Caco-2 (cell line): ENCODE results near the gene CMSS1. TPM values are rescaled to one million over a fixed set of nuclear protein-coding genes. Genes with fewer than 3 reads are reported as not detected.

ENCODE experiments used
- BruUV-seq: library from RNA; stranded (reverse); fragments of 400-500 nt; replicated peaks from 2 replicates; lab custom pipeline; 2021; lab: Mats Ljungman, UMichigan
- CTCF ChIA-PET: fragments of 300-600 bp; sonication (Branson Sonifier 250); formaldehyde crosslinking; loops from one replicate; lab custom pipeline; 2022; ENCODE audit warnings: antibody characterized with exemption; lab: Charles Lee
- POLR2A ChIA-PET: fragments of 300-600 bp; sonication (Branson Sonifier 250); formaldehyde crosslinking; loops from one replicate; lab custom pipeline; 2022; ENCODE audit warnings: antibody characterized with exemption; lab: Charles Lee
- DNase-seq, 2 experiments: peaks; one replicate each; pipeline versions ENCODE4 v3.0.0 to v3.0.0-alpha.2; 2020 to 2022
- H3K27me3 ChIP-seq: replicated peaks from 2 replicates; pipeline ENCODE4 v1.6.0; 2011; ENCODE audit warnings: low read length; ENCODE audit not compliant: control insufficient read depth, insufficient read depth
- H3K36me3 ChIP-seq: 2 replicates; pipeline ENCODE4 v1.5.1; 2011; ENCODE audit warnings: low read length; ENCODE audit not compliant: control insufficient read depth, insufficient read depth
- H3K4me1 ChIP-seq: fragments of 250-450 bp; sonication (Bioruptor Pico); 2 replicates; pipeline ENCODE4 v1.5.1; 2020; ENCODE audit warnings: mild to moderate bottlenecking
- H3K4me3 ChIP-seq: 2 replicates; pipeline ENCODE4 v1.5.1; 2011; ENCODE audit warnings: low read depth, mild to moderate bottlenecking, control low read depth, low read length
- H3K9me3 ChIP-seq: fragments of 250-450 bp; sonication (Bioruptor Pico); 2 replicates; pipeline ENCODE4 v1.5.1; 2020; ENCODE audit warnings: mild to moderate bottlenecking, moderate library complexity
- H3K27ac Mint-ChIP-seq: one replicate; pipeline ENCODE4 v1.8.0; 2022; ENCODE audit warnings: mixed read lengths; ENCODE audit not compliant: unreplicated experiment
- H3K27me3 Mint-ChIP-seq: one replicate; pipeline ENCODE4 v1.8.0; 2022; ENCODE audit warnings: mixed read lengths; ENCODE audit not compliant: insufficient read depth, unreplicated experiment
- H3K36me3 Mint-ChIP-seq: one replicate; pipeline ENCODE4 v1.8.0; 2022; ENCODE audit warnings: mild to moderate bottlenecking, mixed read lengths; ENCODE audit not compliant: insufficient read depth, unreplicated experiment
- H3K4me1 Mint-ChIP-seq: one replicate; pipeline ENCODE4 v1.8.0; 2022; ENCODE audit warnings: low read depth, mixed read lengths; ENCODE audit not compliant: unreplicated experiment
- H3K4me3 Mint-ChIP-seq: one replicate; pipeline ENCODE4 v1.8.0; 2022; ENCODE audit warnings: mild to moderate bottlenecking, moderate library complexity, mixed read lengths; ENCODE audit not compliant: unreplicated experiment
- H3K9me3 Mint-ChIP-seq: one replicate; pipeline ENCODE4 v1.8.0; 2022; ENCODE audit warnings: mixed read lengths; ENCODE audit not compliant: unreplicated experiment
- CTCF ChIP-seq, 2 experiments: fragments of 200-600 bp in 1 of 2; IDR thresholded peaks; 1 replicate in 1 of 2; 2 replicates in 1 of 2; pipeline versions ENCODE4 v1.5.1 to v1.8.0; 2011 to 2022; ENCODE audit warnings: antibody characterized with exemption in 1 of 2, control low read depth in 1 of 2, inconsistent platforms in 1 of 2, low read depth in 1 of 2, low read length in 1 of 2, mild to moderate bottlenecking in 1 of 2, moderate library complexity in 1 of 2; ENCODE audit not compliant: insufficient read depth in 1 of 2, severe bottlenecking in 1 of 2, unreplicated experiment in 1 of 2
- intact Hi-C: fragments of 100-400 bp; cut with micrococcal nuclease; formaldehyde crosslinking; loops from one replicate; pipeline ENCODE4 v1.10.0; 2022; ENCODE audit not compliant: unreplicated experiment
- total RNA-seq: library from RNA; stranded (reverse); gene quantifications from 2 replicates; pipeline ENCODE4 v1.2.3, GENCODE V29; 2022

Gene CMSS1
- total RNA-seq, 1 experiment from 2014 or later = 54.4 TPM

- POLR2A ChIA-PET = no interaction called here
These were observed 352.8 kb downstream of the CMSS1 start for GRCh38 chr3:100170486-100170885.

DNA sequence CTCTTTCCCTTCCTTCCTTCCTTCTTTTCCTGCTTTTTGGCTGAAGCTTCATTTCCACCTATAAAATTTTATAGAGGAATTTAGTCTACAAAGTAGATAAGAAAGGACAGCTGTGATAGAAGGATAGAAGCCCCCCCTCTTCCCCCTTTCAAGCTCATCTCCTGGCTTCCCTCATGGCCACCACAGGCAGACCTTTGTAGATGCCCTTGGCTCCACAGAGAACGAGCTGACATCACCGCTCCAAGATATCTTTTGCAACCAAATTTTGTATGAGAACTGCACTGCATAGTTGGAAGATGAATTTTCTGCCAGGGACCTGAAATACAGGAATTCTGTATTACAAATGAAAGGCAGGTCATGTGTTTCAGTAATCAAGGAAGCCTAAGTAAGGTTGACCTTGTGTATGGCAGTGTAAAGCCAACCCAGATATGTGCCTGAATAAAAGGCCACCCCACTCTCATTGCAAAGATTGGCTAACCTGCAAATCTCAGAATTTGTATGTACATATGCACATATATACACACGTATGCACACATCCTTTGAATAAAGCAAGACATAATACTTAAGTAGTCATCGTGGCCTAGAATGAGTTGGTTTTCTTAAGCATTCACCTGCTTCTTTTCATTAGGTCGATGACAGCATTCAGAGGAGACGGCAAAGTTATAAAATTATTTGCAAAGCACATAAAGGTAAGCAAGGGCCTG is 353.7 kb downstream of the CMSS1 start:
- Mint-ChIP-seq H3K4me3 (no peak overlapping the region), H3K27me3 (no peaks in the 10 kb centered on the region), H3K36me3 (no peaks in the 10 kb centered on the region), H3K27ac (no peak overlapping the region), H3K4me1 (no peaks in the 10 kb centered on the region), H3K9me3 (no peaks in the 10 kb centered on the region)
- Histone ChIP-seq H3K4me3 (no peak overlapping the region), H3K4me1 (no peaks in the 10 kb centered on the region), H3K27me3 (no peaks in the 10 kb centered on the region), H3K36me3 (no peaks in the 10 kb centered on the region), H3K9me3 (no peaks in the 10 kb centered on the region)
- TF ChIP-seq CTCF (IDR thresholded peaks at IDR 0.05; ENCODE audit: insufficient read depth in 1 of 2, low read depth in 1 of 2, low read length in 1 of 2, severe bottlenecking in 1 of 2, unreplicated experiment in 1 of 2) = no peak
- ChIA-PET CTCF (no interaction called here), POLR2A (no interaction called here)
- no peak for DNase-seq
- intact Hi-C loops = no loop called here
- BruUV-seq = no TSS peak

More at GRCh38 chr3:100170486-100170885, 352.8 kb downstream of the CMSS1 start:
- Histone ChIP-seq H3K36me3 (no peaks in the 10 kb centered on the region), H3K4me1 (no peaks in the 10 kb centered on the region), H3K9me3 (no peaks in the 10 kb centered on the region), H3K4me3 (no peak overlapping the region), H3K27me3 (no peaks in the 10 kb centered on the region)
- no peaks in the 10 kb centered on the region for H3K27me3 Mint-ChIP-seq
- no peak overlapping the region for H3K4me3 Mint-ChIP-seq
- intact Hi-C loops = no loop called here
- H3K27ac Mint-ChIP-seq = no peak overlapping the region
- no peaks in the 10 kb centered on the region for H3K36me3 Mint-ChIP-seq
- CTCF ChIA-PET = no interaction called here
- H3K4me1 Mint-ChIP-seq = no peaks in the 10 kb centered on the region
- no peak for TF ChIP-seq CTCF (IDR thresholded peaks at IDR 0.05; ENCODE audit: insufficient read depth in 1 of 2, low read depth in 1 of 2, low read length in 1 of 2, severe bottlenecking in 1 of 2, unreplicated experiment in 1 of 2)
- no TSS peak for BruUV-seq
- no peak for DNase-seq
- no peaks in the 10 kb centered on the region for H3K9me3 Mint-ChIP-seq

GRCh38 chr3:100173961-100174360 is 356.3 kb downstream of the CMSS1 start:
- peaks cover 6% of the 10 kb centered on the region for H3K36me3 Mint-ChIP-seq
- H3K9me3 Mint-ChIP-seq = peaks cover 7% of the 10 kb centered on the region
- intact Hi-C loops = no loop called here
- H3K27ac Mint-ChIP-seq = no peak overlapping the region
- Histone ChIP-seq H3K9me3 (peaks cover 9% of the 10 kb centered on the region), H3K36me3 (no peaks in the 10 kb centered on the region), H3K27me3 (no peaks in the 10 kb centered on the region), H3K4me1 (no peaks in the 10 kb centered on the region), H3K4me3 (no peak overlapping the region)
- no peaks in the 10 kb centered on the region for H3K4me1 Mint-ChIP-seq
- CTCF ChIA-PET = interaction anchor here (1.4 kb wide), 1 partner anchor 342 kb away, joined by 7 read pairs; no protein-coding TSS in a partner anchor
- POLR2A ChIA-PET = no interaction called here
- no peaks in the 10 kb centered on the region for H3K27me3 Mint-ChIP-seq
- no peak for TF ChIP-seq CTCF (IDR thresholded peaks at IDR 0.05; ENCODE audit: insufficient read depth in 1 of 2, low read depth in 1 of 2, low read length in 1 of 2, severe bottlenecking in 1 of 2, unreplicated experiment in 1 of 2)
- DNase-seq = no peak
- BruUV-seq = no TSS peak
- no peak overlapping the region for H3K4me3 Mint-ChIP-seq
